PC-3 (cell line): ENCODE measurements around the gene RAB11FIP4. TPM values are rescaled to one million over a fixed set of nuclear protein-coding genes. Genes with fewer than 3 reads are reported as not detected.

Experiments used
- ATAC-seq: fragments of 200-7000 bp; cut with Tn5 transposase; 2 replicates; pipeline ENCODE4 v1.9.1; 2020; ENCODE audit warnings: mild to moderate bottlenecking, moderate library complexity
- BruUV-seq: library from RNA; stranded (reverse); fragments of 400-500 nt; replicated peaks from 2 replicates; lab custom pipeline; 2021; lab: Mats Ljungman, UMichigan
- CTCF ChIA-PET: fragments of 300-600 bp; sonication (Branson Sonifier 250); formaldehyde crosslinking; loops from one replicate; lab custom pipeline; 2022; ENCODE audit warnings: antibody characterized with exemption; lab: Charles Lee
- POLR2A ChIA-PET: fragments of 300-600 bp; sonication (Branson Sonifier 250); formaldehyde crosslinking; loops from one replicate; lab custom pipeline; 2022; ENCODE audit warnings: antibody characterized with exemption; ENCODE audit not compliant: unreplicated experiment; lab: Charles Lee
- DNase-seq: peaks from one replicate; pipeline ENCODE4 v3.0.0-alpha.2; 2015
- H2AFZ ChIP-seq: fragments of 300-600 bp; sonication (generic); 2 replicates; pipeline ENCODE4 v1.6.0; 2016; ENCODE audit warnings: antibody characterized with exemption, low read length
- H3F3A ChIP-seq: fragments of 300-600 bp; sonication (generic); one replicate; pipeline ENCODE4 v1.6.0; 2017; ENCODE audit warnings: antibody characterized with exemption, low read length, control low read depth, mild to moderate bottlenecking; ENCODE audit not compliant: unreplicated experiment
- H3K27ac ChIP-seq: fragments of 300-600 bp; sonication (generic); 2 replicates; pipeline ENCODE4 v1.5.1; 2016; ENCODE audit warnings: mild to moderate bottlenecking, low read length
- H3K27me3 ChIP-seq: fragments of 300-600 bp; sonication (generic); 2 replicates; pipeline ENCODE4 v1.6.1; 2016; ENCODE audit warnings: low read length, mixed read lengths
- H3K36me3 ChIP-seq: fragments of 300-600 bp; sonication (generic); 2 replicates; pipeline ENCODE4 v1.6.1; 2016; ENCODE audit warnings: low read depth, mixed run types, low read length, mixed read lengths
- H3K4me1 ChIP-seq: fragments of 300-600 bp; sonication (generic); 2 replicates; pipeline ENCODE4 v1.5.1; 2016; ENCODE audit warnings: low read length; ENCODE audit not compliant: insufficient read depth
- H3K4me2 ChIP-seq: fragments of 300-600 bp; sonication (generic); 2 replicates; pipeline ENCODE4 v1.6.0; 2016; ENCODE audit warnings: low read length
- H3K4me3 ChIP-seq: fragments of 300-600 bp; sonication (generic); 2 replicates; pipeline ENCODE4 v1.5.1; 2016; ENCODE audit warnings: mild to moderate bottlenecking, low read length, mixed read lengths
- H3K79me2 ChIP-seq: fragments of 300-600 bp; sonication (generic); 2 replicates; pipeline ENCODE4 v1.6.1; 2017; ENCODE audit warnings: low read length, mixed read lengths
- H3K9ac ChIP-seq: fragments of 300-600 bp; sonication (generic); 2 replicates; pipeline ENCODE4 v1.6.0; 2016; ENCODE audit warnings: mild to moderate bottlenecking, low read length
- H3K9me2 ChIP-seq: fragments of 300-600 bp; sonication (generic); replicated peaks from 2 replicates; pipeline ENCODE4 v1.6.1; 2016; ENCODE audit warnings: mixed run types, low read length, mixed read lengths
- H3K9me3 ChIP-seq: fragments of 300-600 bp; sonication (generic); 2 replicates; pipeline ENCODE4 v1.6.1; 2016; ENCODE audit warnings: low read length, mixed read lengths
- H4K20me1 ChIP-seq: fragments of 300-600 bp; sonication (generic); 2 replicates; pipeline ENCODE4 v1.6.1; 2016; ENCODE audit warnings: low read length, mixed read lengths
- CTCF ChIP-seq: fragments of 300-600 bp; sonication (generic); conservative IDR thresholded peaks from 2 replicates; pipeline ENCODE4 v1.5.1; 2017; ENCODE audit warnings: antibody characterized with exemption, low read depth, mild to moderate bottlenecking, low read length
- EZH2 ChIP-seq: fragments of 300-600 bp; sonication (generic); IDR thresholded peaks from one replicate; pipeline ENCODE4 v1.6.1; 2017; ENCODE audit warnings: antibody characterized with exemption, mild to moderate bottlenecking, low read length; ENCODE audit not compliant: unreplicated experiment
- EZH2phosphoT487 ChIP-seq: fragments of 300-600 bp; sonication (generic); IDR thresholded peaks from 2 replicates; pipeline ENCODE4 v1.6.1; 2018; ENCODE audit warnings: mild to moderate bottlenecking, antibody characterized with exemption, low read length, borderline replicate concordance
- intact Hi-C: fragments of 100-400 bp; cut with micrococcal nuclease; formaldehyde crosslinking; loops from 2 replicates; pipeline ENCODE4 v1.9.0; 2023
- total RNA-seq: library from RNA; depleted of rRNA; stranded (reverse); fragments of >200 nt; gene quantifications from 2 replicates; pipeline ENCODE4 v1.2.3, GENCODE V29; 2014

Gene RAB11FIP4
- total RNA-seq, 1 experiment from 2014 or later, result 4.2 TPM

- no TSS peak for BruUV-seq
- Histone ChIP-seq H3K9me3 (no peaks in the 10 kb centered on the region), H2AFZ (no peak overlapping the region), H3K9ac (no peak overlapping the region), H3K27me3 (no peaks in the 10 kb centered on the region), H3K4me1 (no peaks in the 10 kb centered on the region; the same call in 1 of the 2 replicates), H3K27ac (no peak overlapping the region), H3K9me2 (no peaks in the 10 kb centered on the region), H4K20me1 (no peaks in the 10 kb centered on the region), H3K4me3 (no peak overlapping the region), H3K36me3 (no peaks in the 10 kb centered on the region), H3K79me2 (no peaks in the 10 kb centered on the region), H3K4me2 (no peak overlapping the region), H3F3A (no peaks in the 10 kb centered on the region)
- ATAC-seq (no peak), DNase-seq (no peak)
- TF ChIP-seq EZH2phosphoT487 (no peak), CTCF (no peak), EZH2 (no peak)
- intact Hi-C loops, result no loop called here
- CTCF ChIA-PET, result no interaction called here
- POLR2A ChIA-PET, result no interaction called here
Measured at GRCh38 chr17:31522987-31523495, 131.6 kb downstream of the RAB11FIP4 start.

- Histone ChIP-seq H3K36me3 (no peaks in the 10 kb centered on the region), H3K27ac (no peak overlapping the region), H4K20me1 (no peaks in the 10 kb centered on the region), H3K4me1 (no peaks in the 10 kb centered on the region; the same call in 1 of the 2 replicates), H3K79me2 (no peaks in the 10 kb centered on the region), H3K4me3 (no peak overlapping the region), H3K9me2 (no peaks in the 10 kb centered on the region), H3K9ac (no peak overlapping the region), H3K4me2 (no peak overlapping the region), H3K27me3 (no peaks in the 10 kb centered on the region), H2AFZ (no peak overlapping the region), H3F3A (no peaks in the 10 kb centered on the region), H3K9me3 (no peaks in the 10 kb centered on the region)
- intact Hi-C loops, result no loop called here
- ChIA-PET CTCF (no interaction called here), POLR2A (no interaction called here)
- BruUV-seq, result no TSS peak
- ATAC-seq (no peak), DNase-seq (no peak)
- TF ChIP-seq EZH2phosphoT487, result no peak
- TF ChIP-seq EZH2, result no peak
- no peak for TF ChIP-seq CTCF
Measured at GRCh38 chr17:31523862-31524730, 132.6 kb downstream of the RAB11FIP4 start.
